Suppressor macrophage (primary cell): ENCODE measurements around the gene HCFC1.
A peak's percentile ranks its signal among the peaks of the same experiment; 100 is the strongest.

Experiments
- DNase-seq, 4 experiments: peaks; one replicate each; pipeline ENCODE4 v3.0.0-alpha.2; 2020 to 2022
- total RNA-seq, 17 experiments: gene quantifications; one replicate each; lab custom pipeline; 2026; ENCODE audit warnings: mixed read lengths in 6 of 17, inconsistent platforms in 3 of 17; lab: John Stamatoyannopoulos, UW

Gene HCFC1
- total RNA-seq: 22.4 to 218 (median 84.0) reads per million in 17 experiments

DNA sequence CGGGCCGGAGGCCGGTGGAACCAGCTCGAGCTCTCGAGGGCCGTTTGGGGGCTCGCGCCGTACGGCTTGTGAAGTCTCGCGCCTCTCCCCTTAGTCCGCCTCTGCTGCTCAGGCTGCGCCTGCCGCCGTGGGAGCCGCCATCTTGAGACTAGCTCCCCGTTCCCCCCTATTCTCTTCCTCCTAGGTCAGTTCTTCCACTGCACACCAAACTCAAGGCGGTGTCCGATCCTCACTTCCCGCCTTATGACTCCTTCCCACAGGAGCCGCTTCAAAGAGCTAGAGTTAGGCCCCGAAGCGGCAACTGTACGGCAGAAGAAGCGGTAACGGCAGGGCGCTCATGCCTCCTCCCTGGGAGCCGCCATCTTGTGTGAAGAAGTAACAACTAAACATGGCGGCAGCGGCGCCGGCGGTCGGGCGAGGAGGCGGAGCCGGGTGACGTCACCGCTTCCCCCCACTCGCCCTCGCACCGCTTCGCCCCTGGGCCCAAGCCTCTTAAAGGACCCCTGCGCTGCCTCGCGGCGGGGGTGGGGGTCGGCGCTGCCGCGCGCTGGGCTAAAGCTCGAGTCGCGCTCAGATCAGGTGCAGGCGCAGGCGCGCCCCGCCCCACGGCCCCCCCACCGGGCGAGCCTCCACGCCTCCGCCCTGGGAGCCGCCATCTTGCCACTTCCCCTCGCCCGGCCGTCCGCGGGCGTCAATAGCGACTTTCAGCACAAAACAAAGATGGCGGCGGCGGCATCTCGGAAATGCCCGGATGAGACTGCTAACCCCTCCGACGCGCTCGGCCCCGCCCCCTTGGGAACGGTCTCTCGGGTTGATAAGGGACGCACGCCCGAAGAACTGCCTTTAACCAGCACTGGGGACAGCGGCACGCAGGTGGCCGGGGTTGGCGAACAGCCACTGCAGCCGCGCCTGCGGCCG, at the start of gene HCFC1:
Gene HCFC1 (minus strand): TSS at position 369 of the 918 bp plus-strand sequence. CDS start 978 bp downstream, outside the sequence.
- DNase-seq: peak; percentile 91 to 95 (median 93)

DNA sequence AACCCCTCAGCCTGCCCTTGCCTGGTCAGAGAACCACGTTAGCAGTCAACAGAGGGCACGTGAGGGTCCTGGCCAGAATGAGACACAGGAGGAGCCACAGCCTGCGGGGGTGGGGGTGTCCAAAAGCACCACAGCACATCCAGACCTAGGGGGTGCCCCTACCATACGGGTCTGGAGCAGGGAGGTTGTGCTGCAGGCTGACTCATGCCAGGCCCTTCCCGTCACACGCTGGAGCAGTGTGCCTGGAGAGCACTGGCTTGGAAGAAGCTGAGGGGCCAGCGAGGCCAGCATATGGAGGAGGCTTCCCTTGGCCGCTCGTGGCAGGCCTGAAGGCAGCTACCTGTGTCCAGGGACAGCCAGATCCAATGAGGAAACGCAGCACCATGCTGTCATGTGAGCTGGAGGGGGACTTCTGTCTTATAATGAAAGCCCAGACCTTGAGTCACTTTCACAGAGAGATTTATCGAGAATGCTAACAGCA, 49.6 kb upstream of the HCFC1 start:
- DNase-seq: peak; percentile 46 to 69 (median 62)

DNA sequence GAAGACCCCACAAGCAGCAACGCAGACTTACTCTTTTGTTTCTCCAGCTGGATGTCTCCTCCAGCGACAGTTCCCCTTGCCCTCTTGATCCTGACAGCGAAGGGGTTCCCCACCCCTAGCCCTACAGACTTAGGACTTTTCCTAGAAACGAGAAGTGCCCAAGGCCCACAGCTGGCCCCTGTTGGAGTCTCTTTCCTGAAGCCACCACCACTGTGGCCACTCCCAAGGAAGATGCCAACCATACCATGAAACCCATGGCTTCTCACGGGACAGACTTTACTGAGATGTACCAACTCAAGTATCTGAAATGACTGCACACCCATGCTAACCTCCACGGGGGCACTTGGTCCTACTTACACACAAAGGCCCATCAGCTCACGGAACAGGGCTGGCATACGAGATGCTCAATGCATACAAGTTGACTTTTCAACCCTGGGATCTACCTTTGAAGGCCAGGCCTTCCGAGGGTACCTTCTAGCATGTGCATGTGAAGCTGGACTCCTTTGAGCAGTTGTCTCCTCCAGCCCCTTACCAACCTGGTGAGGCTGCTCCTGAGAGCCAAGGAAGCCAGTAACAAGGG, 49.0 kb upstream of the HCFC1 start:
- DNase-seq: peak; percentile 72 to 81 (median 76)

DNA sequence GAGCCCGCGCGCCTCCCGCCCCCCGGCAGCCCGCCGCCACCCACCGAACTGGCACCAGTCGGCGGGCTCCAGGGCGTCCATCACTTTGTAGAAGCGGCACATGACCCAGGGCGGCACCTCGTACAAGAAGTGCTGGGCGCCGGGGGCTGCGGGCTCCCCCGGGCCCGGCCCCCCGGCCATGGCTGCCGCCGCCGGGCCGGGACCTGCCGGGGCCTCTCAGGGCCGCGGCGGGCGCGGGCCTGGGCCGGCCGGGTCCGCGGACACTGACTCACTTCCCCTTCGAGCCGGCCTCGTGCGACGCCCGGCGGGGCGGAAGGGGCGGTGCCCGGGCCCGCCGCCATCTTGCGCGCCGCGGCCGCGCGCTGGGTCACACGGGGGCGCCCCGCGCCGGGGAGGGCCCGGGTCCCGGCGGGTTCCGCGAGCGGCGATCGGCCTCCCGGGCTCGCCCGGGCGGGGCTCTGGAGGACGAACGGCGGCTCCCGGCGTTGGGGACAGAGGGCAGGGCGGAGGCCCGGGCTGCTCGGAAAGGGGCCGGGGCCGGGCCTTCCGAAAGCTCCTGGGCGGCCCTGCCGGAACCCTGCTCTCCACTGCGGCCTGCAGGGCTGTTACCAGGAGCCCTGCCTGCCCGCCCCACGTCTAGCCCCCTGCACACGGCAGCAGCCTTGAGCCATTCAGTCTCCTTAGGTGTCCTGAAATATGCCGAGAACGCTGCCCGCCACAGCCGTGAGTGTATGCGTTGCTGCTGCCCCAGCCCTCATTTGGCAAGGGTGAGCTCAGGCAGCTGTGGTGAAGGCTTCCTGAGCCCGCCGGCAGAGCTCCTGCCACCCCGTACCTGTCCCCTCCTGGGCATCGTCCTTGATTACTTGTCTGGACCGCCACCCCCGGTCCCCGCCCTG, 48.3 kb upstream of the HCFC1 start, which contains the start of gene IRAK1:
Gene IRAK1 (minus strand): TSS at position 270 of the 896 bp plus-strand sequence. CDS start 90 bp downstream, at position 180.
- peak; percentile 80 to 92 (median 86) for DNase-seq

DNA sequence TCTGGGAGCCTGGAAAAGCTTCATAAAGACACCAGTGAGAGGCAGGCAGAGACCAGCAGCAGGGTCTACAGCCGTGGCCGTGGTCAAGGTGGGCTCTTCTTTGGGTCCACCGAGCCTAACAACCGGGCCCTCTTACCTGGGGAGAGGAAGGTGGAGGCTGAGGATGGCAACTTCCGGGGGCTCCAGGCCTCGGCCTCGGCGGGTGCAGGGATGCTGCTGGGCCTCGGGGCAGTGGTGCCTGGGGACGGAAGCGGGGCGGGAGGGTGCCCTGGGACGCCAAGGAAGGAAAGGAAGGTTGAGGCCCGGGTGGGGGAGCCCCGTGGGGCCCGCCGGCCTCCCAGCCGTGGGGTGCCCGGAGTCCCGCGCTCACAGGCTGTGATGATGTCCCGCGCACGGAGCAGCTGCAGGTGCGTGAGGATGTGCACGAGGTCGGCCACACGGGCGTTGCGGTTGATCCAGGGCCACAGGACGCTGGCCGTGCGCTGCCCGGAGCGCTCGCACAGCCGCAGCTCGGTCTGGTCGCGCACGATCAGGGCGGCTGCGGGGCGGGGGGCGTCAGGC, 47.5 kb upstream of the HCFC1 start:
- DNase-seq: peak in 1 of 4 experiments; percentile 42

DNA sequence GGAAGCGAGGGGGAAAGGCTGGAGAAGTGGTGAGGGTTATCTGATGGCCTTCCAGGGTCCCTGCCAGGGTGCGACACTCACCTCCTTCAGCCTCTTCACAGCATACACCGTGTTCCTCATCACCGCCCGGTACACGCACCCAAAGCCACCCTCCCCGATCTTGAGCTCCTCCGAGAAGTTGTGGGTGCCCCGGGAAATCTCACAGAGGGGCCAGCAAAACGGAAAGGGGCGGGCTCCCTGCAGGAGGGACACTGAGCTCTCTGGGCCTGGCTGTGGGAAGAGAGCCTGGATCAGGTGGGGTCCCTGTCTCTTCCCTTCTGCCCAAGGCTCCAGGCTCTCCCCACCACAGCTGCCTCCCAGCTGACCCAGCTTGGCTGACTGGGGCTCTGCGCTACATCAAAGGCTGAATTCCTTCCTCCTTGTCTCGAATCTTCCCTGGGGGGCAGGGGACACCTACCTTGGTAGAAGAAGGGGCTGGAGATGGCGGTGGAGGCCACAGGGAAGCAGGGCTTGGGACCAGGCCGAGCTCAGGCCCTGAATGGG, 47.0 kb upstream of the HCFC1 start:
- peak in 1 of 4 experiments; percentile 29 for DNase-seq

DNA sequence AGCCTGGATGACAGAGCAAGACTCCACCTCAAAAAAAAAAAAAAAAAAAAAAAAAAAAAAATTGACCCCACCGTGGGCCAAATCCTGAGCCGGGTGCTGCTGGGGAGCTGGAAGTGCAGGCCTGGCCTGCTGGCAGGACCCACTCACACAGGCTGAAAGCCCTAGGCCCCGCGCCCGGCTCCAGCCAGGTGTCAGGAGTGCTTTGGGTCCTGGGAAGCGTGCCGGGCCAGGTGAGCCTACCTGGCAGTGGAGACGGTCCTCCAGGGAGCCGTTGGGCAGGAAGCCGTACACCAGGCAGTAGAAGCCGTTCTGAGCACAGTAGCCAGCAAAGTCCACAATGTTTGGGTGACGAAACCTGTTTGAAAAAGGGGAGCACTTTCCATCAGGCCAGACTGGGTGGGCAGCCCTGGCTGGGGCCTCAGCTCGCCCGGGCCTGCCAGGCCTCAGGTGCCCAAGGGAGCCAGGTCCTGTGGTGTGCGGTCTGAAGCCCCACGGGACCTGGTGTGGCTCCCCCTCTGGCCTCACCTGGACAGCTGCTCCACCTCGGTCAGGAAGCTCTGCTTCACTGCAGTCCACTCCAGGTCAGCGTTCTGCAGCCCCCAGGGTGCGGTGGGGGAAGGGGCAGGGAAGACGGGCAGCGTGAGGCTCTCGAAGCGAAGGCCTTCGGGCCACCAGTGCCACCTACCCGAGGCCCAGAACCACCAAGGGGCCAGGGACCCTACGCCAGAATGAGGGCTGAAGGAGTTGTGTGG, 46.3 kb upstream of the HCFC1 start:
- no peak for DNase-seq

DNA sequence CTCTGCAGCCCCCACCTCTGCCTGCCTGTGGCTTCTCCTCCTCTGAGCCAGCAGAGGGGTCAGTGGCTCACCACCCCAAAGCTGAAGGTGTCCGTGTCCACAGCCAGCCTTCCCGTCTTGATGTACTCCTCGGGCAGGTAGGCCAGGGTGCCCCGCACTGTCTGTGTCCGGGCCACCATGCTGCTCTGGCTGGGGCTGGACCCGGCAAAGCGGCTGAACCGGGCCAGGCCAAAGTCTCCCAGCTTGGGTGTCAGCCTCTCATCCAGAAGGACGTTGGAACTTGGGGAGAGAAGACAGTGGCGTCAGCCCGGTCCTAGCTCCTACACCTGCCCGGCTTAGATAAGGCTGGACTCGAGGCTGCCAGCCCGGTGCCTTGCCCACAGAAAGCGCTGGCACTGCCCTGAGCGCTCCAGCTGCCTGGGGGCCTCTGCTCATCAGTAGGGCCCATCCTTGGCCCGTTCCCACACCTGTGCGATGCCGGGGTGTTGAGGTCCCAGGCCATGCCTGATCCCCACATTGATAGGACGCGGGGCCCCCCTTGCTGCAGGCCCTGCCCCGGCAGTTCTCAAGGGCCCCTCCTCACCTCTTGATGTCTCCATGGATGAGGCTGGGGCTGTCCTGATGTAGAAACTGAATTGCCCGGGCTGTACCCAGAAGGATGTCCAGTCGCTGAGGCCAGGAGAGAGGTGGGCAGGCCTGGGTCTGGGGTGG, 44.9 kb upstream of the HCFC1 start:
- DNase-seq: no peak

DNA sequence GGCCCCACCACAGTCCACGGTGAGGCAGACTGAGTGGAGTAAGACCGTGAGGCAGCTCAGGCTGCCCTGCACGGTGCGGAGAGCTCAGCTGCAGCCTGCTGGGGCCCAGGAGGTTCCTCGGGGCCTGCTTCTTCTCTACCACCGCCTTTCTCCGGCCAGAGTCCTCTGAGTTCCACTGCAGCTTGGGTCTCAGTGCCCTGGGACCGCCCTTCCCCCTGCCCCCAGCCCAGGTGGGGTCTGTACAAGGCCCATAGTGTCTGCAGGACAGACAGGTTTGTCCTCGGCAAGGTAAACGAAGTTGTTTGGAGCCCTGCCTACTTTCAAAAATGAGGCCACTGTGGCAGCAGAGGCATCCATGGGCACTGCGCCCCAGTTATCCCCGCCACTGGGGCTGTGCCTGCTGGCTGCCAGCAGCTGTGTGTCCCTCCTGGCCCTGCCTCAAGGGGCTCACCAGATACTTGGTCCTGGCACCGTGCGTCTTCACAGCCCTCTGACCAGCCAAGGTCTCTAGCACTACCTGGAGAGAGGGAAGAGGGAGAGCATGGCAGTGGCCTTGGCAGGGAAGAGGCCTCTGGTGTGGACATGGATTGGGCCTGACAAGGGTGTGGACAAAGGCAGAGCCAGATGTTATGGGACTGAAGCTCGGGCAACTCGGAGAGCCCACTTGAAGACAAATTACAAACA, 44.1 kb upstream of the HCFC1 start:
- no peak for DNase-seq

DNA sequence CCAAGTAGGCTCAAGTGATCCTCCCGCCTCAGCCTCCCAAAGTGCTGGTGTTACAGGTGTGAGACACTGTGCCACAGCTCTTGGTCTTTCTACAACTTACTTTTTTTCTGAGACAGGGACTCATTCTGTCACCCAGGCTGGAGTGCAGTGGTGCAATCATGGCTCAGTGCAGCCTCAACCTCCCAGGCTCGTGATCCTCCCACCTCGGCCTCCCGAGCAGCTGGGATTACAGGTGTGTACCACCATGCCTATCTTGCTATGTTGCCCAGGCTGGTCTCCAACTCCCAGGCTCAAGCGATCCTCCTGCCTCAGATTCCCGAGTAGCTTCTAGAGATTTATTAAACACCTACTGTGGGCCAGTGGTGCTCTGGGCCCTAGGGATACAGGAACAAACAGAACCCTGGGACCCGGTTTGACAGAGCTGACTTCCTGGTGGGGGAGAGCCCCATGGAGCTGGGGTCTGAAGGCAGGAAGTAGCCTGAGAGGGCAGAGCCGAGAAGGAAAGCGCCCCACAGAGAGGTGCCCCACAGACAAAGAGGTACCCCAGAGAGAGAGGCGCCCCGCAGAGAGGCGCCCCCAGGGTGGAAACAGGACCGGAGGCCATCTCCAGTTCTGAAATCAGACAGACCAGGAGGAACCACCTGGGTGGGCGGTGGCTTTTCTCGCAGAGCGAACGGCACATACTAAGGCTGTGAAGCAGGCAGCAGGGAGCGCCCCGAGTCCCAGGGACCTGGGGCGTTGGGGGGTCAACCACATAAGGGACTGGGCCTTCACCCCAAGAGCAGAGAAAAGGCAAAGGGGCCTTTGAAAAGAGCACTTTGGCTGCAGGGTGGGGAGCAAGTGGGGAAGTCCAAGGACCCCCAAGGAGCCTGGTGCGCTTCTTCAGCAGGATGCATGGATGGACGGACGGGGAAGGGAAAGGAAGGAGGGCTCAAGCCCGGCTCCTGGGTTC, 43.1 kb upstream of the HCFC1 start:
- no peak for DNase-seq

DNA sequence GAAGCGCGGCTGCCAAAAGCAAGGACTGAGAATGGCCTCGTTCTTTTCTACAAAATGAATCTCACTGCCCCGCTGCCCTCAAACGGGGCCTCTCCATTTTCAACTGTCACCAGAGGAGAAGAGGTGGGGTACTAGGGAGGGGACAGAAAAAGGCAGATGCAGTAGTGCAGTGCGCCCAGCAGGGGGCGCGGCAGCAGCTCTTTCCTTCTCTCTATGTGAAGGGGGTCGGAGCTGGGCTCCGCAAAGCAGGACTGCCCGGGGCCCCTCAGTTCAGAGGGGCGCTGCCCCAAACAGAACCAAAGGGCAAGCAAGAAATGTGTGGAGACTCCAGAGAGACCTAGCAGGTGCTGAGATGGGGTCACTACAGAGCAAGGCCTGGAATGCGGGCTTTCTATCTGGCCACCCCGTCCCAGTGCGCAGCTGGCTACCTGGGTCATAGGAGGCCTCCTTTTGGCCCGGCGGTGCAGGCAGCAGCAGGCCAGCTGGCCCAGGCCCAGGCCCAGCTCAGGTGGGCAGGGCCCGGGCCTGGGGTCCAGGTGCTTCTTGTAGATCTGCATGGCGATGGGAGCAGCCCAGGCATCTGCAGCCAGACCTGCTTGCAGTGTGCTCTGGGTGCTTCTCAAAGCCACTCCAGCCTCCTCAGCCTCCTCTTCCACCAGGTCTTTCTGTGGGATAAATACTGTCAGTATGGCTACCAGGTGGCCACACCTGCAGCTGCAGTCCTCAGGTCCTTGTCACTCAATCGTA, 42.2 kb upstream of the HCFC1 start:
- peak; percentile 35 to 66 (median 44) for DNase-seq

DNA sequence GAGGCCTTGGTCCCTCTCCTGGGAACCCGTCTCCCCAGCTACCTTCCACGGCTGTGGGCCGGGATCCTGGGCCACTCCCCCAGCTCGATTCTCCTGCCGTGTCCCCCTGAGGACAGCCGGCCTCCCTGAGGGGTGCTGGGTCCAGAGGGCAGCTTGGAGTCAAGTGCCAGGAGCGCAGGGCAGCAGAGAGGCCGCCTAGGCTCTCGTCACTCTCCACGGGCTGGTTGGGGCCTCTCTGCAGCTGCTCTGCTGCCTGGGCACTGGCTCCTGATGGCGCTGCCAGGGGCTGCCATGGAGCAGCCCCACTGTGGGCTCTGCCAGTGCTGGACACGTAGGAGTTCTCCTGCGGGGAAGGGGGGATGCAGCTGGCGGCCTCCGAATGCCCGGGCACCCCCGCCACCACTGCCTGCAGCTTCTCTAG, 41.4 kb upstream of the HCFC1 start:
- no peak for DNase-seq

DNA sequence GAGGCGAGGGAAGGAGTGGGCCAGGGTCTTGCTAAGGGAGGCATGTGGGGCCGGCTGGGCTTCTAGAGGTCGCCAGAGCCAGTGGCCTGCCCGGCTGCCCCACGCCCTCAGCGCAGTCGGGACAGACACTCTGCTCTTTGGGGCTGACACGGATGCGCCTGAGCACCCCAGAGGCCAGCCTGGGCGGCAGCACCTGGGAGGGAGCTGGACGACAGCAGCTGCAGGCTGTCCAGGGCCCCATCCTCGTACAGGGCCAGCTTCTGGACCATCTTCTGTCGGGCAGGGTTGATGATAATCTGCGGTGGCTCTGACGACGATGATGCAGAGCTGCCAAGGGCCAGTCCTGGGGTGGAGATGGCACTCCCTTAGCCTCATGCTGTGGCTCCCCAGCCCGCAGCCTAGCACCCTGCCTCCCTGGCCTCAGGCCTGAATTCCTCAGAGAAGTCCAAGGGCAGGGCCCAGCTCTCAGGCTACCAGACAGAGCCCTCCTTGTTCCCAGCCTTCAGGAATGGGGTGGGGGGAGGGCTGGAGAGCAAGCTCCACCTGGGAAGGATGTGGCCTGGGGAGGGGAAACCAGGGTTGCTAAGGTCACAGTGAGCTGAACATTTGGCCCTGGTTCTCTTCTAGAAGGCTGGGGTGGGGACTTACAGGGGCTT, 40.8 kb upstream of the HCFC1 start:
- no peak for DNase-seq

DNA sequence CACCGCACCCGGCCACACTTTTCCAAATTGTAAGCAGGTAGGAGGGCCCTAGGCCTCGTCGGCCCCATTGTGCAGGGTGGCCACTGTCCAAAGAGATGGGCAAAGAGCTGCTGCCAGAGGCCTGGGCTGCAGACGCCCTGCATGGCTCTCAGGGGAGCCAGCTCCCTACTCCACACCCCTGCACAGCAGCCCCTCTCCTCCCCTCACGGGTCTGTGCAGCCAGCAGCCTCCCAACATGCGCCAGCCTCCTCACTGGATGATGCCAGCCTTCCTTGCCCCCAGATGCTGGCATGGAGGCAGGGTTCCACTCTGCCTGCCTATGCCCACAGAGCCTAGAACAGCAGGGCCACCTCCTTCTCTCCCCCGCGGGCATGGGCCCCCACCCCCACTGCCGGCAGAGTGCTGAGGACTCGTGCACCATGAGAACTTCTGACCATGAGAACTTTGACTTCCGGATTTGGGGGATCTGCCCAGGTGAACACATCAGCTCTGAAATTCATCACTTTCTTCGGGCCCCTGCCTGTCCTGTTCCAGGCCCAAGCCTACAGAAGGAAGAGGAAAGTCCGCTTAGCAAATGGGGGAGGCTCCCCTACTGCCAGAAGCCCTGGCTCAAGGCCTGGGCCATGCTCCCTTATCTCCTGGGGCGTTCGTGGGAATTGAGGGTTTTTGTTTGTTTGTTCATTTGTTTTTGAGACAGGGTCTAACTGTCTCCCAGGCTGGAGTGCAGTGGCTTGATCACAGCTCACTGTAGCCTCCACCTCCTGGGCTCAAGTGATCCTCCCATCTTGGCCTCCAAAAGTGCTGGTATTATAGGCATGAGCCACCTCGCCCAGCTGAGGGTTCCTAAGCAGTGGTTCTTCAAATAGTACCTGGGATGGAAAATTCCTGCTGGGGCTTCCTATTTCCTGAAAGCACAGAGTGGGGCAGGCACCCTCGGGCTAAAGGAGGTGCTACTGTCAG, 40.0 kb upstream of the HCFC1 start:
- no peak for DNase-seq

DNA sequence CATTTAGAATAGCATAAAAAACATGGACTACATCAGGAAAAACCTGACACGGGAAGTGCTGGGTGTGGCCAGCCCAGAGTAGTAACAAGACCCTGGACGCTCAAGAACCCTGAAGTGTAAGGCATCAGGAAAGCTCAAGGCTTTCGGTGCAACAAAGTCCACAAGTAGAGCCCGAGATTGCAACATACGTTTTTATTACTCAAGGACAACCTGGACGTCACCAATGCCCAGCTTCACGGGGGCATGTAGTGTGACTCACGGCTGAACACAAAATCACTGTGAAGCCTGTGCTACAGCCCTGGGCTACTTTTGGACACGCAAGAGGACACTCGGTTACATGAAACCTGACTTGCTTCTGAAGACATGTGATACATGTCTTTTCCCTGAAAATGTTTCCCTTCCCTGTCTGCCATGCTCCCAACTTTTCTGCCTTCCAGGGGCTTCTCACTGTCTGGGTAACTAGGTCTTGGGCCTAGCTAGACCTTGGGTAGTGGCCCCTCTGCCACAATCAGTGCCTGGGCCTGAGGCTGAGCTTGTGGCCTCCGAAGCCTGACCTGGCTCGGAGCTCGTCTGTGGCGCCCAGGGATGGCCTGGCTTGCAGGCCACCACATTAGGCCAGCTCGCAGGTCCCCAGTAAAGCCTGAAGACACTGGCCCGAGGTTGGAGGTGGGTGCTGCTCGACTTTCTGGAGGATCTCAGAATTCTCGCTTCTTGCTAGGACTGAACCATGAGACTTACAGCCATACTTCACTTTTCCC, 38.9 kb upstream of the HCFC1 start:
- DNase-seq: peak; percentile 72 to 86 (median 75)
